Measurements from ENCODE around the gene USP49. TPM values are rescaled to one million over a fixed set of nuclear protein-coding genes. Genes with fewer than 3 reads are reported as not detected.

The USP49 gene
- total RNA-seq, 4 donors from 2014 or later, result 2.9 to 17.1 (median 4.1) TPM

DNA sequence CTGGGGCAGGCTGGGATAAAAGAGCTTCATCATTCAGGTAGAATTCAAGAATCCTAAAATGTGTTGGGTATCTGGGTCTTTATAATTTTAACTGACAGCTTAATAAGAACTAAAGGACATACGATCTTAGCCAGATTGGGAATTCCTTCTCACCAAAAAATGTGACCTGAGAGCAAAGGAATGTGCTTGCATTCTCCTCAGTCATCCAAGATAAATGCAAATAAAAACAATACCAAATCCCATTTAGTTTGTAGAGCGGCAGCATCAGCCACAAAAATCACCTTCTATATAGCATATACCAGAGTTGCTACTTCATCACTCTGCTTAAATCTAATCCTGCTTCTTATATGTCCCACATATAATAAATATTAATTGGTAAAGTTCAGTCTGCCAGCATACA lies 16.9 kb downstream of the USP49 start:
- no peaks in the 10 kb centered on the region for H3K4me1 ChIP-seq
- H3K4me3 ChIP-seq, result no peak overlapping the region
- TF ChIP-seq POLR2AphosphoS5 (IDR thresholded peaks at IDR 0.05), result no peak
- TF ChIP-seq, protein P1, sequence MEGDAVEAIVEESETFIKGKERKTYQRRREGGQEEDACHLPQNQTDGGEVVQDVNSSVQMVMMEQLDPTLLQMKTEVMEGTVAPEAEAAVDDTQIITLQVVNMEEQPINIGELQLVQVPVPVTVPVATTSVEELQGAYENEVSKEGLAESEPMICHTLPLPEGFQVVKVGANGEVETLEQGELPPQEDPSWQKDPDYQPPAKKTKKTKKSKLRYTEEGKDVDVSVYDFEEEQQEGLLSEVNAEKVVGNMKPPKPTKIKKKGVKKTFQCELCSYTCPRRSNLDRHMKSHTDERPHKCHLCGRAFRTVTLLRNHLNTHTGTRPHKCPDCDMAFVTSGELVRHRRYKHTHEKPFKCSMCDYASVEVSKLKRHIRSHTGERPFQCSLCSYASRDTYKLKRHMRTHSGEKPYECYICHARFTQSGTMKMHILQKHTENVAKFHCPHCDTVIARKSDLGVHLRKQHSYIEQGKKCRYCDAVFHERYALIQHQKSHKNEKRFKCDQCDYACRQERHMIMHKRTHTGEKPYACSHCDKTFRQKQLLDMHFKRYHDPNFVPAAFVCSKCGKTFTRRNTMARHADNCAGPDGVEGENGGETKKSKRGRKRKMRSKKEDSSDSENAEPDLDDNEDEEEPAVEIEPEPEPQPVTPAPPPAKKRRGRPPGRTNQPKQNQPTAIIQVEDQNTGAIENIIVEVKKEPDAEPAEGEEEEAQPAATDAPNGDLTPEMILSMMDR (IDR thresholded peaks at IDR 0.05), result no peak
- TF ChIP-seq POLR2A (IDR thresholded peaks at IDR 0.05), result no peak
- TF ChIP-seq EP300 (IDR thresholded peaks at IDR 0.05), result no peak
- no peak overlapping the region for H3K27ac ChIP-seq
- no peaks in the 10 kb centered on the region for H3K36me3 ChIP-seq
- 92% methylated on average over 2 of the region's 2 CpGs for WGBS
- H3K27me3 ChIP-seq, result no peaks in the 10 kb centered on the region
- no peaks in the 10 kb centered on the region for H3K9me3 ChIP-seq
- no peak for DNase-seq (ENCODE audit: low spot score in 2 of 2)

DNA sequence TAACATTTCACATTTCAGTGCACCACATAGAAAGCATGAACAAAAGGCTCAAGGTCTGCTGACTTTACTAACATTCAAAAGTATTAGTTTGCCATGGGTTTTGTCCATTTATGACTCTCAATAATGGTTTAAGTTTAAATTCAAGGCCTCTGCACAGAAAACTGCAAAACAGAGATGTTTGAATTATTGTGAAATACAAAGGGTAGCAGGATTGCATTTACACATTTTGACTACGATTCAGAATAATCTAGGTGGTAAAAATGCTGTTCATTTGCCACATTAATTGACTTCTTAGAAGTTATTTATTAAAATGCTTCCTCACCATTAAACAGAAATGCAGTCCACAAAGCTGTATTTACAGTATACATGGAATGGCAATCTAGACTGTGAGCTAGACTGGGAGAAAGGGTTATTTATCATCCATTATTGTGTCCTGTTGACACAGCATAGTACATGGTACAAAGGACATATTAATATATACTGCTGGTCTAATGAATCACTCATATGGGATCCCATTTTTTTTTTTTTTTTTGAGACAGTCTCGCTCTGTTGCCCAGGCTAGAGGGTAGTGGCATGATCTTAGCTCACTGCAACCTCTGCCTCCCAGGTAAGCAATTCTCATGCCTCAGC lies 18.0 kb downstream of the USP49 start:
- WGBS, result 93% methylated on average over 2 of the region's 2 CpGs
- no peak overlapping the region for H3K27ac ChIP-seq
- H3K36me3 ChIP-seq, result no peaks in the 10 kb centered on the region

DNA sequence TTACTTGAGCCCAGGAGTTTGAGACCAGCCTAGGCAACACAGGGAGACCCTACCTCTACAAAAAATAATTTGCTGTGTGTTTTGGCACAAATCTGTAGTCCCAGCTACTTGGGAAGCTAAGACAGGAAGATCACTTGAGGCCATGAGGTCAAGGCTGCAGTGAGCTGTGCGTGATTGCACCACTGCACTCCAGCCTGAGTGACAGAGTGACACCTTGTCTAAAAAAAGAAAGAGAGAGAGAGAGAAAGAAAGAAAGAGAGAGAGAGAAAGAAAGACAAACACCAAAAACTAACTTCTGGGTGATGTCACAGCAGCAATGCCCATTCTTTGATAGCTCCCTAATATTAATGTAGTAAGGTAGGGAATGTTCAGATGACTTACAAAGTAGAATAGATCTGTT lies 20.4 kb downstream of the USP49 start:
- Histone ChIP-seq H3K27me3 (no peaks in the 10 kb centered on the region), H3K9me3 (no peaks in the 10 kb centered on the region), H3K27ac (no peak overlapping the region), H3K4me3 (no peak overlapping the region), H3K4me1 (no peaks in the 10 kb centered on the region), H3K36me3 (no peaks in the 10 kb centered on the region)
- TF ChIP-seq EP300 (IDR thresholded peaks at IDR 0.05), result no peak
- TF ChIP-seq, protein P1 (IDR thresholded peaks at IDR 0.05), result no peak
- no peak for TF ChIP-seq POLR2AphosphoS5 (IDR thresholded peaks at IDR 0.05)
- TF ChIP-seq POLR2A (IDR thresholded peaks at IDR 0.05), result no peak
- 94% methylated on average over 1 of the region's 1 CpG for WGBS
- DNase-seq (ENCODE audit: low spot score in 2 of 2), result no peak

More for the DNA sequence above, 18.0 kb downstream of the USP49 start:
- H3K27me3 ChIP-seq, result no peaks in the 10 kb centered on the region
- TF ChIP-seq, protein P1 (IDR thresholded peaks at IDR 0.05), result no peak
- TF ChIP-seq EP300 (IDR thresholded peaks at IDR 0.05) (no peak), POLR2AphosphoS5 (IDR thresholded peaks at IDR 0.05) (no peak), POLR2A (IDR thresholded peaks at IDR 0.05) (no peak)
- DNase-seq (ENCODE audit: low spot score in 2 of 2), result no peak
- H3K9me3 ChIP-seq, result no peaks in the 10 kb centered on the region
- no peak overlapping the region for H3K4me3 ChIP-seq
- no peaks in the 10 kb centered on the region for H3K4me1 ChIP-seq

DNA sequence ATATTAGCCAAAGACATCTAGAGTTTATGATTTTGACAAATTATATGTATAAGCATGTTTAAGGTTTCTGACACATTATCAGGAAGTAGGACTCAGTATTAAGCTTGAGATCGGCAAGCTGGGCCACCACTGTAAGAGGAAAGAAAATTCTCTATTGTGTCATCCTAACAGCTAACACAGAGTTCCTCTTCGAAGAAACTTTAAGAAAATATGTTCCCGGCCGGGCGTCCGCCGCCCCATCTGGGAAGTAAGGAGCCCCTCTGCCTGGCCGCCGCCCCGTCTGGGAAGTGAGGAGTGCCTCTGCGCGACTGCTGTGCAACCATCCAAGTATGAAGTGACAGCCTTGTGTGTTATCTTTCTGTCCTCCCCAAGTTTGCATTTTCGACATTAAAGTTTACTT lies 23.0 kb downstream of the USP49 start:
- no peak overlapping the region for H3K4me3 ChIP-seq
- H3K4me1 ChIP-seq, result no peaks in the 10 kb centered on the region
- DNase-seq (ENCODE audit: low spot score in 2 of 2), result no peak
- H3K27me3 ChIP-seq, result no peaks in the 10 kb centered on the region
- WGBS, result 94% methylated on average over 13 of the region's 13 CpGs
- no peaks in the 10 kb centered on the region for H3K36me3 ChIP-seq
- no peaks in the 10 kb centered on the region for H3K9me3 ChIP-seq
- H3K27ac ChIP-seq, result no peak overlapping the region
- TF ChIP-seq EP300 (IDR thresholded peaks at IDR 0.05) (no peak), POLR2AphosphoS5 (IDR thresholded peaks at IDR 0.05) (no peak)
- TF ChIP-seq, protein P1 (IDR thresholded peaks at IDR 0.05), result no peak

DNA sequence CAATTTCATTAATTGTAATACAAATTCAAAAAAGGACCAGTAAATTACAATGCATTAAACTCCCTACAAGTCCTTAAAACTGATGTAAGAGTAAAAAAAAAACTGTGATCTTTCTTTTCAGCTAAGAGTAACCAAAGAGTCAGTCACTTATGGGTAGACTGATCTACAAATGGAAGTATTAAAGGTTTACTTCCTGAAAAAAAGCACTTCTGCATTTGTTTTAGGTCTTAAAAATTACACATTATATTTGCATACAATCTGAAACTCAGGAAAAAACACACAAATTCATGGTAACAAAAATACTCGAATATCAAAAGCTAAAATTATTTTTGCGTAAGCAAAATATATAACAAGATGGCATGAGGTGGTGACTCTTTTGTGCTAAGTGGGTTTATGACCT lies 23.5 kb downstream of the USP49 start:
- no peaks in the 10 kb centered on the region for H3K4me1 ChIP-seq
- H3K9me3 ChIP-seq, result no peaks in the 10 kb centered on the region
- H3K27ac ChIP-seq, result no peak overlapping the region
- H3K27me3 ChIP-seq, result no peaks in the 10 kb centered on the region
- DNase-seq (ENCODE audit: low spot score in 2 of 2), result no peak
- no peak overlapping the region for H3K4me3 ChIP-seq
- H3K36me3 ChIP-seq, result no peaks in the 10 kb centered on the region
- TF ChIP-seq EP300 (IDR thresholded peaks at IDR 0.05) (no peak), POLR2A (IDR thresholded peaks at IDR 0.05) (no peak), POLR2AphosphoS5 (IDR thresholded peaks at IDR 0.05) (no peak)
- TF ChIP-seq, protein P1 (IDR thresholded peaks at IDR 0.05), result no peak
- WGBS, result 97% methylated on average over 2 of the region's 2 CpGs
